GM19240 (cell line): Measurements from ENCODE around the gene RABL6.
A peak's percentile ranks its signal among the peaks of the same experiment; 100 is the strongest.
"Not testable (repeated sequence)": the region's sequence is repeated elsewhere in the genome, so short reads cannot be mapped to it uniquely, and the experiment has no call there.

Experiments used
- DNase-seq: peaks from one replicate; pipeline ENCODE4 v3.0.0; 2011; ENCODE audit warnings: low spot score; ENCODE audit not compliant: insufficient read length

Gene RABL6

GRCh38 chr9:136774416-136775045, 33.2 kb upstream of the RABL6 start:
- no peak for DNase-seq

- DNase-seq: no peak
Observed at GRCh38 chr9:136775191-136775590, 32.6 kb upstream of the RABL6 start.

- no peak for DNase-seq
Observed at GRCh38 chr9:136776947-136777346, 30.8 kb upstream of the RABL6 start.

- no peak for DNase-seq
Observed at GRCh38 chr9:136777359-136777758, 30.4 kb upstream of the RABL6 start.

GRCh38 chr9:136779808-136780207, 27.9 kb upstream of the RABL6 start:
- no peak for DNase-seq

- no peak for DNase-seq
Observed at GRCh38 chr9:136782452-136782851, 25.3 kb upstream of the RABL6 start.

GRCh38 chr9:136784249-136784996, 23.3 kb upstream of the RABL6 start:
- no peak for DNase-seq

- no peak for DNase-seq
Observed at GRCh38 chr9:136784997-136785361, 22.8 kb upstream of the RABL6 start.

GRCh38 chr9:136785565-136786355, 22.0 kb upstream of the RABL6 start:
- not testable (repeated sequence) for DNase-seq

GRCh38 chr9:136786451-136786850, 21.3 kb upstream of the RABL6 start:
- DNase-seq: no peak

- DNase-seq: not testable (repeated sequence)
Observed at GRCh38 chr9:136786983-136787382, 20.8 kb upstream of the RABL6 start.

- no peak for DNase-seq
Observed at GRCh38 chr9:136787690-136788400, 19.9 kb upstream of the RABL6 start.

- DNase-seq: not testable (repeated sequence)
Observed at GRCh38 chr9:136788644-136789522, 18.9 kb upstream of the RABL6 start.

GRCh38 chr9:136789523-136789937, 18.2 kb upstream of the RABL6 start:
- no peak for DNase-seq

- peak; percentile 85 for DNase-seq
Observed at GRCh38 chr9:136790640-136791515, 16.9 kb upstream of the RABL6 start, which contains the start of gene TMEM141. TMEM141 (plus strand) TSS chr9:136791344; CDS start chr9:136791371, 27 bp downstream.

- DNase-seq: no peak
Observed at GRCh38 chr9:136791516-136792276, 16.1 kb upstream of the RABL6 start.

- no peak for DNase-seq
Observed at GRCh38 chr9:136792321-136793085, 15.2 kb upstream of the RABL6 start.
